ENCODE results near the gene THRB.

THRB gene

DNA sequence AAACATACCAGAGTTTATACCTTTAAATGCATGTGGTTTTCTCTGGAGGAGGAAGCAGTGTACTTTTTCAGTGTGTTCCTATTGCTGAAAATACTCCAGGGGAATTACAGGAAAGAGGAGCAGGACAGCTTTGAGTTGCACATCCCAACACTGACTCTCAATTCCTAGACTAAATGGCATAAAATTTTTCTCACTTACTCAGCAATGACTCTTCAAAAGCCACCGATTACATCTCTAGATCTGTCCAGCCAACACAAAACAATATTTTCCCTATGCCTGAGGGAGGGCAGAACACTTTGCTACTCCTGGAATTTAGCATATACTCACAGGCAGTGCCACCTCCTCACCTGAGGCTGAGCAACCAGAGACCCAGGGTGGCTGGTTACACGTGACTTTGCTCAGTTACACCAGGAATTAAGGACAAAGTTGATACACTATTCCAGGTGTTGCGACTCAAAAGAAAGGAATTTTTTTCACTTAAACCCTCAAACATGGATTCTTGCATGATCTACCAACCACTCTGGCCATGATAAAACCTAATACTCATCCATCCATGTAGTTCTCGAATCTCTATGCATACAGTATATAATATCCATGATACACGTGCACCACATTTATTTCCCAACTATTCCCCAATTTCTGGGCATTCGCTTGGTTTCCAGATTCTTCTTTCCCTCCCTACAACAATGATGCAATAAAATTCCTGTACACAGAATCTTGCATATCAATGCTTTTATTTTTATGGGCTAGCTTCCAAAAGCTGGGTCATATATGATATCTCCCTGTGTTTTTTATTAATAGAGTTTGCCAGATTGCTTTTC, 194.6 kb downstream of the THRB start:
- DNase-seq, result peak; percentile 92

DNA sequence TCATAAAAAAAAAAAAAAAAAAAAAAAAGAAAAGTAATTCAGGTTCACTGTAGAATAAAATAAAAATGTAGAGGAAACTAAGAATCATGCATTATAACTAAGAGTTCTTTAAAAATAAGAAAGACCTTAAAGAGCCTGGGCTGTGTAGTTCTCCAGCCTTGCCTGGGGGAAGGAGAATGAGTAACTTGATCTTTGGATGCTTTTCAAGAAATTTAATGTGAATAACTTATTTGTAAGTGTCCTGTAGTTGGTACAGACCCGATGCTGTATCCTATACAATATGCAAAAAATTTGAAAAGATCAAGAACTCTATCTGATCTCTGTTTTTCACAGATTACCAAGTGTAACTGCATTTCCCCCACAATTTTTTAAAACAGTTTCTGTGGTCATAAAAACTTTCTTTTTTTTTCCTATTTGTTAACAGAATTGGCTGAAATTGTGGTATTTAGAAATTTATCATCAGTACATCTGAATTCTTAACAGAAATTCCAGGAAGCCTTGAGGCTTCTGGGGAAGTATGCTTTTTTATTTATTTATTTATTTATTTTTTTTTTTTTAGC, 195.3 kb downstream of the THRB start:
- DNase-seq, result peak; percentile 37

DNA sequence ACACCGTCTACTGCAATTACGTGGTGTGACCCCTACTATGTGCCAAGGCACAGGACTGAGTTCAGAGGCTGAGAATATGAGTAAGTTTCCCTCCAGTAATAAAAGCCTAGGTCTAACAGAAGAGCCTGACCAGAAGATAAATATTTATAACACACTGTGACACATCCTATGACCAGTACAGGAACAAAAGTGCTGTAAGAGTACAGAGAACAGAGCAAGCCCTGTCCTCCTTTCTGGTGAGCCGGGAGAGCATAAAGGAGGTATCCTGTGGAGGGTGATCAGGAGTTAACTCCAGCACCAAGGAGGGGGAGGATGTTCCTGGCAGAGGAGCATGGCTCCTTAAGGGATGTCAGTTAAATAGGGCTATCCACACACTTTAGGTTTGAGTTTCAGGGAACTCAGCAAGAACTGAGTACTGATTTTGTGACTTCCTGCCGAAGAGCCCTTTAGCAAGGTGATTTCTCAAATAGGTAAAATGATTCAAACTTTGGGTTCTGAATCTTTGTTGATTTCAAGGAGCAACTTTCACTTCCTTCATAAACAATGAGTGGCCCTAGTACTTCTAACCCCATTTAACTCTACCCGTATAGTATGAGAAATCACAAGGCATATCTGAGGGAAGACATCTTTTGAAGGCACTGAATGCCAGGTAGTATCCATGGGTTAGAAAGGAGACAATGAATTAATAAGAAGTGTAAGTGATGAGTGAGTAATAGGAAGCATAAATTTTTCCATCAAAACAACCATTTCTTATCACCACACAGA, 198.0 kb downstream of the THRB start:
- no peak for DNase-seq

DNA sequence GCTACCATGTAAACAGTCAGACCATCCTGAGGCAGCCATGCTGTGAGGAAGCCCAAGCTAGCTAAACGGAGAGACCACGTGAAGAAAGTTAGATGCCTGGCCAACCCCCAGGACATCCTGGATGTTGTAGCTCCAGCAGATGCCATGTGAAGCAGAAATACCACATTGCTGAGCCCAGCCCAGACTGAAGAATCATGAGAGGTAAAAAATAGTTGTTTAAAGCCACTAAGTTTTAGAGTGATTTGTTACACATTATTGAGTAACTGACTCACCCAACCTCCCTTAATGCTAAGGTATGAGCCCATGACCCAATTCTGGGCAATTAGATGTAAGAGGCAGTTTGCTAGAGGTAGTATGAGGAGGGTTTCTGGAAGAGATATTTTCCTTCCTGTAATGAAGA, 200.5 kb downstream of the THRB start:
- DNase-seq, result no peak

DNA sequence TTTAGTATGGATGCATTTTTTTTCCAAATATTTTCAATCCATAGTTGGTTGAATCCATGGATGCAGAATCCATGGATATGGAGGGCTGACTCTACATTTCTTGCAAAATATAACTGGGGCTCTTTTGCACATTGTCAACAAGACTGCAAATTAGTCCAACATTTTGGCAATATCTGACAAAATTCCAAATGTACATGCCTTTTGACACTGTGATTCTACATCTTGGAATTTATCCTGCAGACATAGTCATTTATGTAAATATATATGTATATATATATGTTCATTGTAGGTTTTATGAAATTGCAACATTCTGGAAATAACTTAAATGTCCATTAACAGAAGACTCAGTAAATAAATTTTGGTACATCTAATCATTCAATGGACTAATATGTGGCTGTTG, 203.0 kb downstream of the THRB start:
- DNase-seq, result no peak

DNA sequence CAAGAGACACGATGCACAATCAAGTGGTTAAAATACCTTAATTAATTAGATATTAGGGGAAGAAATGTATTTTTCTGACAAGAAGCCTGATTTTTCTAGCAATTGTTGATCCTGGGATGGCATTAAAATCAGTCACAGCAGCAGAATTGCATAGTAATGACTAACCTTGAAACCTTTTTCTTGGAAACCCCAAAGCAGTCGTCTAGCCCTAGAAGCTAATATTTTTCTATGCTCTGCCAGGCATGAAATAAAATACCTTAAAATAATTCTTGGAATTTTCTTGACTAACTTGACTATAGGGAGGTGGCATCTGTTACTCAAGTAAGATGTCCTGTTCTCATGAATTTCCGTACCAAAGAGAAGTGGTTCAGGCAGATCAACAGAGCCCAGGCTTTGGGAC, 204.1 kb downstream of the THRB start:
- no peak for DNase-seq

DNA sequence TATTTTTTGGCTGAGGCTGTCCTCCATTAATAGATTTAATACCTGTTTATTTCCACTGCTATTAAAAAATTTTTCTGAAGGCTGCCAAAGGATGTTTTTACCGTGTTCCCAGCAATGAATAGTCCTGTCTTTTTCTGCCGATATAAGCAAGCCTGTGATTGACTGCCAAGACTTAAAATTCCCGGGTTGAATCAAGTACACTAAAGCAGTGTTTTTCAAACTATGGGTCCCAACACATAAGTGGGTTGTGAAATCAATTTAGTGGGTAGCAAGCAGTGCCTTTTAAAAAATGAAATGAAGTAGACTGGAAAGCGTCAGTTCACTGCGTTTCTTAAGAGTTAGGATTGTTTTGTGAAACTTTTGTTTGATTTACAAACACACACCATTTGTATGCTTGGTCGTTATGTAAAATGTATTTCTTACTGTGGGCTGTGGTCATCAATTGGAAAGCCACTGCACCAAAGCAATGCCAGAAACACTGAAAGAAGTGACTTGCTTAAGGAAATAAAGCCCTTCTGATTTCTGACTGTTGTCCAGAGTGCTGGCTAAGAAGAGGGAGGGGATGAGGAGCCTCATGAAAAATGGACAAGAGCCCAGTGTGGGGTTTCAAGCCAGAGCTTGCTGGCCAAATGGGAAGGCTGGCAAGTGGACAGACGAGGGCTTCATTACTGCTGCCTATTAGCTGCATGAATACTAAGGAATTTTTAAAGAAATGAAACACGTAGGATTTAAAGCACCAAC, 206.0 kb downstream of the THRB start:
- DNase-seq, result no peak

DNA sequence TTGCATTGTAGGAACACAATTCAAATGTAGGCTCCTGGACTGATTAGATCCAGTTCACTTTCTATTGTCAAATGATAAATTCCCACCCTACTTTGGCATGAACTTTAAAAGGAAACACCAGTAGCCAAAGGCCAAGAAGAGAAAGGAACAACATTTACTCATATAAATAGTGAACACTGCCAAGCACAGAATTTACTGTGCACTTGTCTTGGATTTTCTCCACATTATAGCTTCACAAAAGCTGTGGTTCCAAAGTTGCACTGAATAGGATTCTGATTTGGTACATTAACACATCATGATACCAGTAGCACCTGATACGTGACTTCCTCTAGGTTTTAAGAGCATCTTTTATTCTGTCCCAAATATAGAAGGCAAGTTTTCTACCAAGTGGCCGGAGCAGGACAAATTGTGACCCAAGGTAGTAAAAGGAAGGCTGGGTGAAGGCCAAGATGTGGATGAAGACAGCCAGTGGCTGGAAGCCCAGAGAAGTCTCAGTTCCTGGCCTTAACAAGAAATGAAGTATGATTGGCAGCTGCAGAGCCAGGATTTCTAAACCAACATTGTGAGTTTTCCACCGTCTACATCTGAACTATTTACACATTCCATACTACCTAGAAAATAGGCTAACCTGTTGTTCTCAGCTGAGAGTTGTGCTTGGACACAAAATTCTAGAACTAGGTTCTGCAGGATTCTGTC, 206.7 kb downstream of the THRB start:
- no peak for DNase-seq

DNA sequence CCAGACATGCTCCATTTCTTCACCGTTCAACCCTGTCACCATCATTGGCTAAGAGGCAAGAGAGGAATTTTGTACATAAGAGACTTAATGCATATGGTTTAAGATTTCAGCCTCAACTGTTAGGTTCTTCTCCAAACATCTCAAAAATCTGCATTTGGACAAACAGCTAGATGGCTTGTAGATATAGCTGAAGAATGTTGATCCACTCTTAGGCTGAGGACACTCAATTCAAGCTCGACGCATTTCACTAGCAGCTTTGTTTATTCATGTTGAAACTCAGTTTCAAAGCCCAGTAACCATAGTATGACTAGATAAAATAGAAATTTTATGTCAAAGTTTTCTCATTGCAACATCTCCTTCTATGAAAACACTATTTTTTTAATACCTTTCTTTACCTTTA, 208.2 kb downstream of the THRB start:
- no peak for DNase-seq

DNA sequence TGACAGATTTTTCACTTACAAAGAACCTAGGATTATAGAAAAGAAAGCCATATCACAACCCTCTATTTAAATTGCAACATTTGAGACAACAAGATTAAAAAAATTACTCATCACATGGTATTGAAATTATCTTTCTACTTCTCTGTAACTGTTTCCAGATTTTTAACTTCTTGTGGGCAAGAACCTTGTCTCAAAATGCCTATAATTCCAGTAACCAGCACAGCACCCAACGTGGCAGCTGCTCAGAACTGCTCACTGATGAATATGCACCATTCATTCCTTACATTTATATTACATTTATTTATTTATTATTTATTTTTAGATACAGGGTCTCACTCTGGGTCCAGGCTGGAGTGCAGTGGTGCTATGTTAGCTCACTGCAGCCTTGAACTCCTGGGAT, 216.1 kb downstream of the THRB start:
- no peak for DNase-seq

DNA sequence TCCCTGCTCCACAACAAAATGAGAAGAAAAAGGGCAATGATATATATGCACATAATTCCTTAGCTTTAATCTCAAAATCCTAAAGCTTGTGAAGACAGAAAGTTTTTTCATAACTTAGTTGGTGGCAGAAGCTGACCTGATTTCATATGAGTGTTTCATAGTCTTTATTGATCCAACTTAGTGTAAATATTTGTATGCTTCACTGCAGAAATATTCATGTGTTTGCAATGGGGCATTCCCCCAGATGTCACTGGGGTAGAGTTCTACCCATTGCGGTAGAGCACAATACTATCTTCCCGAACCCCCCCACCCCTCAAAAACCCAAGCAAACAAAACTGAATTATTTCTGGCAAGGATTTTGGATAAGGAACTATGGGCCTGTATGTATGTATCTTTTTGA, 221.2 kb downstream of the THRB start:
- no peak for DNase-seq

DNA sequence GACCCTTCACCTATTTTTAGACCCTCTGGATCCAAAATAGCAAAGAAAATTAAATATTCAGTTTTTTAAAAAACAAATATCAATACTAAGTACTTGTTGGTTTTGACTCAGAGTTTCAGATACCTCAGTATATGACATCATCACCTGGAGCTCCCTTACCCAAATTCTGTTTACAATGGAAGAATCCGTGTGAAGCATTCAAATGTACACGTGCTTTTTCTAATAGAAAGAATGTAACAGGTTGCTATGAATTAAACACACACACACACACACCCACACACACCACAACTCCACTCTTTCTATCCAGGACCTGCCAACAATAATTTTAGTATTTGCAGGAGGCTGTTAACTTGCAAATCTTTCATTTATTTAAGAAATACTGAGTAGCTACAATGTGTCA, 221.8 kb downstream of the THRB start:
- no peak for DNase-seq

DNA sequence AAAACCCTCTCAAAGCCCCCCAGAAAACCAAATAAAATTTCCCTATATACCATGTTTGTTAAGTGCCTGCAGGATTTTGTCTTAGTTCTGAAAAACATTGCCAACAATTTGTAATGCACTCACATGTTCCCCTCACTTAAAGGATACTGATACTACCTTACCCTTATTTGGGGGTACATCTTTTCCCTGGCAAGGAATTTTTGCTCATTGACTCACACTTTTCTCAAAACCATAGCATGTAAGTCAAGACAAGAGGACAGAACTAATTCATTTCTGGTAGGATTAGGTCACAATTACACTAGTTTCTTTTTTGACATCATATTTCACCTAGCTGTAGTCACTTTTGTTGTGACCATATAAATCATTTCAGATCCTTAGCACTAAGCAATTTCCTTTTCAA, 222.2 kb downstream of the THRB start:
- DNase-seq, result peak; percentile 64

DNA sequence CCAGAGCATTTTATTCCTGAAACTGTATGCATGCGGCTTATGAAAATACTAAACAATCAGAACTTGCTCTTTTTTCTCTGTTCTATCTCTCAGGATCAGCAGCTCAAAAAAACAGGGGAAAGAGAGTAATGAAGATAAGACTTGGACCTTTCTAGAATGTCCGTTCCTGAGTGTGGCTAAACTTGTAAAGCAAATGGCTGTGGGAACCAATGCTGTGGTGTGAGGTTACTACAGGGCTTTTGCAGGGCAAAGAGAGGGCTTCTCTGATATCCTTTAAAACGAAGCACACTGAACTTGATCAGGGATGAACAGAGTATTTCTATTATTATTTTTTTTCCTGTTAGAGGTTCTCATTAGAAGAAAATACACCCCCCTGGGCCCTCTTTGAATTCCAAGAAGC, 223.4 kb downstream of the THRB start:
- no peak for DNase-seq

DNA sequence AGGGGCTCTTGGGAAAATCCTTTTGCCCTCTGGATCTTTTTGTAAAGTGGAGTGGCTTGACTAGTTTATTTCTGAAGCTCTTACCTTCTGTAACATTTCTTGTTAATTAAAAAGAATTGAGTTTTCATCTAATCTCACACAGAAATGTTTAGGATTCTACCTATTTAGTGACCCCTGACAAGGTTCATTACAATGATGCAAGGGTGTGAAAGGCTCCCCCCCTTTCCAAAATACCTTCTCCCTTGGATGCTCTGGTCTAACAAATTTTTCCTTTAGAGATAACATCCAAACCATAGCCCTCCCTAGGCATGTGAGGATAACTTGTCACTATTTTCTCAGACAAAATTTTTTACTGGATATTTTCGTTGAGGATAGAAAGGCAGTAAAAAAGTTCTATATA, 223.9 kb downstream of the THRB start:
- no peak for DNase-seq

DNA sequence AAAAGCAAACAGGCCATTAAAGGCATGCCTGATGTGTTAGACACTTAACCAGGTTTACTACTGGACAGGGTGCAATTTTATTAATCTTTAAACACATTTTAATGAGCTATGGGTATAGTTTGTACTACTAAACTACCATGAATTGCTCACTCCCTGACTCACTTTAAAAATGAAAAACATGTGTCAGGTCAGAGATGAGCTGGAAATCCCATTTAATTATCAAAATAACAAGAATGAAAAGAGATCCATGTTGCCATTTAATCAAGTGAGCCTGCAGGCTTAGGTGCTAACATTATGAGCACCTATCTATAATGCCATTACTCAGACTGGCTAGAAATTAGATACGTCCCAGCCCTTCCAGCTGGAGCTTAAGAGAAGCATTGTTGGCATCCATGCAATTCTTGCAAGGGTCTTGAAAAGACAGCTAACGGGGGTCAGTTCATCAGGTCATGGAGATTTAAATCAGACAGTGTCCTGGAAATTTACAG, 224.4 kb downstream of the THRB start:
- DNase-seq, result no peak

DNA sequence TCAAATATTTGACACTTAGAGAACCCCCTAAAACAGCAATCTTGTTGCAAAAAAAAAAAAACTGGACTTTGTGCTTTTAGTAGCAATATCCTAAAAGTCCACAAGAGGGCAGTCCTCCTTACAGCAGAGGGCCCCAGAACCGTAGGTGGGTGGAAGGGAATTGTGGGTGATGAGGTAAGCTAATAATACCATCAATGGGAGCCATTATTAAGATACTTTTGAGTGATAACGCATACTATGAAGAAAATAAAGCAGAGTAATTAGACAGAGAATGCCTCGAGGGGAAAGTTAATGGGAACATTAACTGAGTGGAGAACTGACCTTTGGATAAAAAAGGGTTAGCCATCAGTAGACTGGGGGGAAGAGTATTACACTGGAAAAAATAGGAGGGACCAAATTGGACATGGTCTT, 229.9 kb downstream of the THRB start:
- no peak for DNase-seq

DNA sequence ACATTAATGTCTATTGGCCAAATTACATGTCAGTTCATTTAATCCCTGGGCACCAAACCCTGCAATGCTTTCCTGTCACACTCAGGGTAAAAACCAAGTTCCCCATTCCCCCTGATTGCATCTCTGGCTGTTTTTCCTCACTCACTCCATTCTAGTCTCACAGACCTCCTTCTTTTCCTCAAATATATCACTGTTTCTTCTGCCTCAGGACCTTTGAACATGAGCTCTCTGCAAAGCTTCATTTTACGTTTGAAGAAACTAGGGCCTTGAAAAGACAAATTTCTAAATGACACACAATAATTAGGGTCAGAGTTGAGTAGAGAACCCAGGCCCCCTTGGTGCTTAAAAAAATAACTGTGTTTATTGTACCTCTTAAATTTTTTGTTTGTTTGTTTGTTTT, 230.6 kb downstream of the THRB start:
- no peak for DNase-seq

DNA sequence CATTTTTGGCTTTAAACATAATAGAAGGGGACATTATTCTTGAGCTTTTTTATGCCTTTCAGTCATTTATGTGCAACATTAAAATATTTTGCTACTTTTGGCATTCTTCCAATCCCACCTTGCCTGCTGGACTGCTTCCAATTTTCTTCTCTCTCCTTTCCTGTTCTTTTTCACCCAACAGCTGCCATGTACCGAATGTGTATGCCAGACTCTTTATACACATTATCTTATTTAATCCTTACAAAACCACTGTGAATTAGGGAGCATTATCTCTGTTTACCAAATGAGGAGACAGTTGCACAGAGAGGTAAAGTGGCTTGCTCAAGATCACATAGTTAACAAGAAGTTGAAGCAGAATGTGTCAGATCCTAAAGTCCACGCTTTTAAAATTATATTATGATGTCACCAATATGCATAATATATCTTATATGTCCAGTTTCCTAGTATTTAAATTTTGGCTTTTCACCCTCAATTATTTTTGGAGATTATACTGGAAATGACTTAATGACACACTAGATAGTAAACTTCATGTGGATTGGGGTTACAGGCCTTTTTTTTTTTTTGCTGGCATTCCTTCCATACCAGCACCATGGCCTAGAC, 231.5 kb downstream of the THRB start:
- DNase-seq, result no peak

DNA sequence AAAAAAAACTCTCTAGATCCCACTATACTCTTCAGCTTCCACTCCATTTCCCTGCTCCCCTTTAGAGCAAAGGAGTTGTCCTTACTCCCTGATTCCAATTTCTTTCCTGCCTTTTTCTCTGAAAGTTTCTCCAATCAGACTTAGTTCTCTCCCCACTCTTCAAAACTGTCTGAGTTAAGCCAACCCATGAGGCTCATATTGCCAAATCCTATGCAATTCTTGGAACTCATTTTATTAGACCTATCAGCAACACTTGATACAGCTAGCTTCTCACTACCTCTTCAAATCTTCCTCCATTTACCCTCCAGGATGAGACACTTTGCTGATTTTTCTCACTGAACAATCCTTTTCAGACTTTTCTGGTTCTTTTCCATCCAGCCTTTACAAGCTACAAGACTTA, 233.1 kb downstream of the THRB start:
- DNase-seq, result no peak

DNA sequence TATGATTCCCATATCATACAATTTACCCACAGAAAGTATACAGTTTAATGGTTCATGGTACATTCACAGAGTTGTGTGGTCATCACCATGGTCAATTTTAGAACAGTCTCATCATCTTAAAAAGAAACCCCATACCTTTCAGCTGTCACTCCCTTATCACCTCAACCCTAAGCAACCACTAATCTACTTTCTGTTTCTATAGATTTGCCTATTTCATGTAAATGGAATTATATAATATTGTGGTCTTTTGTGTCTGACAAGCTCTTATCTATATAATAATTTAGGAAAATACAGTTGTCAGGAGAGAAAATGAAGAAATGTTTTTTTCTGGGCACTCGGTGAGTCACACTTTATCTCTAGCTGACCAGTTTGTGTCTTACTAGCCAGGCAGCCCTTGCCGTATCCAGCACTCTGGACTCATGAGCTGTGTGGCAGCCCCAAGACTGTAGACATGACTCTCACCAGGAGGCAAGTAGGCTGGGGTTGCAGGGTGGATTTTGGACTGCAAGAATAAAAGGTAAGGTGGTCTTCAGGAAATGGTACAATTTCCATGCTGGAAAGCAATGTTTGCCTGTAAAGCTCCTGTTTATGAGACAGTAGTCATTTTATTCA, 234.6 kb downstream of the THRB start:
- DNase-seq, result peak; percentile 77
